Kidney tubule cell (primary cell): Measurements from ENCODE around the gene ATP6V1B1.

Experiments
- DNase-seq: peaks from one replicate; pipeline ENCODE4 v3.0.0-alpha.2; 2018; ENCODE audit warnings: low spot score

ATP6V1B1 gene

GRCh38 chr2:70944111-70944690 is 8.5 kb downstream of the ATP6V1B1 start:
- no peak for DNase-seq

- DNase-seq = peak; percentile 48
Observed at GRCh38 chr2:70946832-70947442, 11.2 kb downstream of the ATP6V1B1 start.

GRCh38 chr2:70947556-70948184 is 12.0 kb downstream of the ATP6V1B1 start:
- DNase-seq = peak; percentile 79

GRCh38 chr2:70948337-70949003 is 12.8 kb downstream of the ATP6V1B1 start:
- DNase-seq = peak; percentile 75

- no peak for DNase-seq
Observed at GRCh38 chr2:70949086-70949485, 13.4 kb downstream of the ATP6V1B1 start.

- no peak for DNase-seq
Observed at GRCh38 chr2:70954886-70955285, 19.2 kb downstream of the ATP6V1B1 start.

GRCh38 chr2:70956141-70956540 is 20.4 kb downstream of the ATP6V1B1 start:
- no peak for DNase-seq

GRCh38 chr2:70957798-70958197 is 22.1 kb downstream of the ATP6V1B1 start:
- no peak for DNase-seq

GRCh38 chr2:70958759-70959158 is 23.1 kb downstream of the ATP6V1B1 start:
- no peak for DNase-seq

- DNase-seq = peak; percentile 19
Observed at GRCh38 chr2:70959271-70959761, 23.6 kb downstream of the ATP6V1B1 start.

- DNase-seq = no peak
Observed at GRCh38 chr2:70959851-70960832, 24.4 kb downstream of the ATP6V1B1 start.

GRCh38 chr2:70960833-70961647 is 25.3 kb downstream of the ATP6V1B1 start:
- no peak for DNase-seq

GRCh38 chr2:70961648-70961994 is 25.9 kb downstream of the ATP6V1B1 start:
- DNase-seq = no peak

- no peak for DNase-seq
Observed at GRCh38 chr2:70962211-70962884, 26.6 kb downstream of the ATP6V1B1 start.

- no peak for DNase-seq
Observed at GRCh38 chr2:70962885-70963878, 27.5 kb downstream of the ATP6V1B1 start.

GRCh38 chr2:70964133-70964532 is 28.4 kb downstream of the ATP6V1B1 start:
- no peak for DNase-seq

- peak; percentile 30 for DNase-seq
Observed at GRCh38 chr2:70964596-70965386, 29.1 kb downstream of the ATP6V1B1 start.

GRCh38 chr2:70965506-70965905 is 29.8 kb downstream of the ATP6V1B1 start:
- DNase-seq = no peak
